Embryonic facial prominence (tissue), 1 donor: ENCODE results near the gene SH3BP5.
"Not testable (repeated sequence)": the region's sequence is repeated elsewhere in the genome, so short reads cannot be mapped to it uniquely, and the experiment has no call there.

Experiments
- DNase-seq: peaks from one replicate; pipeline ENCODE4 v3.0.0-alpha.2; 2016; ENCODE audit errors: extremely low spot score

Gene SH3BP5, protein sequence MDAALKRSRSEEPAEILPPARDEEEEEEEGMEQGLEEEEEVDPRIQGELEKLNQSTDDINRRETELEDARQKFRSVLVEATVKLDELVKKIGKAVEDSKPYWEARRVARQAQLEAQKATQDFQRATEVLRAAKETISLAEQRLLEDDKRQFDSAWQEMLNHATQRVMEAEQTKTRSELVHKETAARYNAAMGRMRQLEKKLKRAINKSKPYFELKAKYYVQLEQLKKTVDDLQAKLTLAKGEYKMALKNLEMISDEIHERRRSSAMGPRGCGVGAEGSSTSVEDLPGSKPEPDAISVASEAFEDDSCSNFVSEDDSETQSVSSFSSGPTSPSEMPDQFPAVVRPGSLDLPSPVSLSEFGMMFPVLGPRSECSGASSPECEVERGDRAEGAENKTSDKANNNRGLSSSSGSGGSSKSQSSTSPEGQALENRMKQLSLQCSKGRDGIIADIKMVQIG

DNA sequence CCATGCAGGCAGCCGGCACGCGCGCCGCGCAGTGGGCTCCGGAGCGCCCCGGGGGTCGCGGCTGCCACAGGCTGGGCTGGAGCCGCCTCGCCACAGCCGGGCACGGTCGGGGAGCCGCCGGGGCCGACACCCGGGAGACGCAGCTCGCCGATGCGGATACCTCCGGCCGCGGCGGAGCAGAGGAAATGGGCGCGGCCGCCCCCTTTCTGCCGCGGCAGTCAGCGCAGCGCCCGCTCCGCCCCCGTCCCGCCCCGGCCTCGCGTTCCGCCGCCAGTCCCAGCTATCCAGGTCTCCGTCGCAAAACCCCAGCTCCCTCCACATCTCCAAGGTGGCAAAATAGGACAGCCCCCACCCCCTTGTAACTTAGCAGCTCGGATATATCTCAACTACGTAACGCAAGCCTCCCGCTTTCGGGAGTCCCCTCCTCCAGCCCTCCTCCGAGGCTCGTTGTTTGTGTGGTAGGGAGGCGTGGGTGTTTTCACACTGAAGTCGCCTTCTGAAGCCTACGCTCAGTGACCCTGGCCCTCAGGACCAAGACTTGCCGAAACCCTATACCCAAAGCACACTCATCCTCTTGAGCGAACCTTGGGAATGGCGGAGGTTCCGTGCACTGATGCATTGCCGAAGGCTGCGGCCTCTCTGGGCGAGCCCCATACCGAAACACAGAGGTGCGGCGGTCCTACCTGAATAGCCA is at the start of gene SH3BP5:
TSS of gene SH3BP5 (minus strand) at position 182 of the 694 bp plus-strand sequence. CDS start at position 4, 178 bp downstream.
- DNase-seq: peak; percentile 51

DNA sequence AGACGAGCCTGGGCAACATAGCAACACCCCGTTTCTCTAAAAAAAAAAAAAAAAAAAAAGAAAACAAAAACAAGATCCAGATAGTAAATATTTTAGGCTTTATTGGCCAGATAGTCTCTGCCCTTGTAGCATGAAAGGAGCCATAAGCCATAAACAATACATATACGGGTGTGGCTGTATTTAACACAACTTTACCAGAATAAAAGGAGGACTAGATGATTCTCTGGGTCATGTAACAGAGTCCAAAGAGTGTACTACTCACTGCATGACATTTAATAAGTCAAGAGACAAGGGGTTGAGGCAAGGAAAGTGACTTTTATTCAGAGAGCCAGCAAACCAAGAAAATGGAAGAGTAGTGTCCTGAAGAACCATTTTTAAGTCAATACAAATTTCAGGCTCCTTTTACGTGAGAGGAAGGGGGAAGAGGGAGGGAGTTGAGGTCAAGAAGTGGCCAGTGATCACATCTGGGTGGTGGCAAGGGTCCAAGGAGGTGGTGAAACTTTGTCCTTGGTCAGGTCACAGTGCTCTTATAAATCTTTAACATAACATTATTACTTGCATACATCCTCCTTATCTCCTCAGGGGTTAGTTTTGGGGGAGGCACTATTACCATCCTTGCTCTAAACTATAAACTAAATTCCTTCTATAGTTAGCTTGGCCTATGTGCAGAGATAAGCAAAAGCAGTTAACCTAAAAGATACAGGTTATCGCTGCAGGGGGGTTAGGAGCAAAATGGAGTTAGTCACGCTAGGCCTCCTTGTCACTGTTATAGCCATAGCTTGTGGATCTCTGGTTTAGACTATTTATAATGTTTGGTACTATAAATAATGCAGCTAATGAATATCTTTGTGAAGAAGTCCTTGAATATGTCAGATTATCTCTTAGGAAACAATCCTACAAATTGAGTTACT is 48.8 kb upstream of the SH3BP5 start:
- DNase-seq: no peak

GRCh38 chr3:15377961-15378791 is 45.8 kb upstream of the SH3BP5 start:
- peak; percentile 85 for DNase-seq

DNA sequence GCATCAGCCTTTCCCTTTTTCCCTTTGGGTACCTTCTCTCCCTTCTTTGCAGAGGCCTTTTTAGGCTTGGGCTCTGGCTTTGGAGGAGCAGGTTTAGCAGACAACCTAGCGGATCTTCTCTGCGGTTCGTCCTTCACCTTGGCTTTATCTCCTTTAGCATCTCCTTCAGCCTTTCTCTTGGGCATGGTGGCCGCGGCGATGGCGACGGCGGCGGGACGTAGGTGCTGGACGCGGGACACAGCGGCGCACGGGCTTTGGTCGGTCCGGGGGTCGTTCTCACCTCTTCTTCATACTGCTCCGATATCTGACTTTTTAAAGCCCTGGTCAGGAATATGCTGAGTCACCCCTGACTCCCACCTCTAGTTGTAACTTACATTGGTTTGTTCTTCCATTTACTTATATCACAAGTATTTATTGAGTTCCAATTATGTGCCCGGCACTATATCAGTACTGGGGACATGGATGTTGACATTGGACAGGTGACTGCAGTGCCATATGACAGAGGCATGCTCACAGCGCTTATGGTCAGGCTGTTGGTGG is 43.1 kb upstream of the SH3BP5 start:
- no peak for DNase-seq

DNA sequence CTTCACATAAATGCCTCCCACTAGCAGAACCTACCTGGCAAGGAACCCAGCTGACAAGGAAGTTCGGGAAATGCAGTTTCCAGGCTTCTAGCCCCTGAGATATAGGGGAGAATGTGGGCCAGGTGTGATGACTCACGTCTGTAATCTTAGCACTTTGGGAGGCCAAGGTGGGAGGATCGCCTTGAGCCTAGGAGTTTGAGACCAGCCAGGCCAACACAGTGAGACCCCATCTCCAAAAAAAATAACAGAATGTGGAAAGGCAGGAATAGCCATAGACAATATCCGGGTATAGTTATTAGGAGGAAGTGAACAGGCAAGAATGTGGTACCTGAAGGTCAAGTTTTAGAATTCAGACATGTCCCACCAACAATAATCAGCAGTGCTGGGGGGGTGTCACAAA is 40.5 kb upstream of the SH3BP5 start:
- no peak for DNase-seq

DNA sequence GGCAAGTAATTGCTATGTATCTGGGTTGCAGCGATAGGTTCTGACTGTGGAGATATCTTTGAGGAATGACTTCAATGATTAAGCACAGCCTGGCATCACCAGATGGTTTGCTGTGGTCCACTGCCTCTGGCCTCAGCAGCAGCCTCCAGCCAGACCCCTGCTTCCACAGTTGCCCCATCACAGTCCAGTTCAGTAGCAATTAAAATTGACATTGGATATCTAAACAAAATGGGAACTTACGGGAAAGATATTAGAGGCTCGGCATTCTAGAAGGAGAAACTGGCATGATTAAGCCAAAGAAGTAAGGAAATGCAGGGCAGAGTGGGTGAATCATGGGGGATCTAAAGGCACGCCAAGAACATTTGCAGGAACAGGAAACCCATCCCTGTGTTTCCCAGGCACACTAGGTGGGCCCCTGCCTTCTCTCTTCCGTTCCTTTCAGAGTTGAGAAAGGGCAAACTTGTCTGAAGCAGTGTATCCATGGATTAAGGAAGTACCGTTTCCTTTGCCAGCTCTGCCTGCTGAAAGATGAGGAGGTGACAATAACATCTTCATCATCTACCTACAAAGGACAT is 36.3 kb upstream of the SH3BP5 start:
- DNase-seq: no peak

GRCh38 chr3:15367059-15367458 is 34.7 kb upstream of the SH3BP5 start:
- DNase-seq: no peak

DNA sequence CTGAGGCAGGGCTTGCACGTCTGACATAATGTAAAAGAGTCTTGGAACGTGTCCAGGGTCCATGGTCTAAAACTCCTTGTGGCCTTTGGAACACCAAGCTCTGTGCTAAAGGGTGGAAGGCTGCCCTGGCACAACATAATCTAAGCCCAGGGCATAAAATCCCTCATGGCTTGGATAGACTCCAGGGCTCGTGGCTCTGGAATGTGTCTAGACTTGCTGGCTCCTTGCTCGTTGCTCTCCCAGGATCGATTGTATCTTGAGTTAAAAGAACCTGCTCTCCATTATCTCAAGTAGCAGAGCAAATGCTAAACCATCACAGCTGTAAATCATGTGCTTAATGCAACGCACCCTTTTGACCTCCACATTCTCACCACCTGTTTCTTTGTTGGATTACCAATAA is 31.7 kb upstream of the SH3BP5 start:
- not testable (repeated sequence) for DNase-seq

GRCh38 chr3:15361494-15362214 is 29.3 kb upstream of the SH3BP5 start:
- no peak for DNase-seq

DNA sequence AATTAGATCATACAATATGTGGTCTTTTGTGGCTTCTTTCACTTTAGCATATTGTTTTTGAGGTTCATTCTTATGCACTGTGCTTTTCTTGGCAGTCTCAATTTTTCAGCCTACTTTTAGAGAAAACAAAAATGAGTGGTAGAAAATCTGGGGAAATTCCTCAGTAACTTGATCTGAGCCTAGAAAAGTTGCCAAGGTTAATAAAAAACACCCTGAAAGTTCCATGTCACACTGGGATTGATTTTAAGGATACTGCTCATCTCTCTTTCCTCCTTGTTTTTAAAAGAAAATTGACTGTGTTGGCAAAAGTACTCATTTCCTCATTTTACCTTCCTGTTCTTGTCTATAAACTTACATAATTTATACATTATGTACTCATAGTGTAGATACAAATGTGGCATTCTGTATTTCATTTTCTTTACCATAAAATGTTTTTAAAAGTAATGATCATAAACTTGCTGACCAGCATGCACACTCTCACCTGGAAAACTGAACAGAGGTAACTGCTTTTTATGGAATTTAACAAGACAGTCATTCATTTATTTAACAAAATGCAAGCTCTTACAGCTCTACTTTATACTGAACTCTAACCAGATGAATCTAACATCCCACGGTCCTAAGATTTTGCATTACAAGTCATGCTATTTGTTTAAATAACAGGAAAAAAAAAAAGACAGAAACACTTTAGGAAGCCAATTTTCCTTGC is 28.6 kb upstream of the SH3BP5 start:
- no peak for DNase-seq

- DNase-seq: no peak
Measured at GRCh38 chr3:15359677-15360397, 27.5 kb upstream of the SH3BP5 start.

DNA sequence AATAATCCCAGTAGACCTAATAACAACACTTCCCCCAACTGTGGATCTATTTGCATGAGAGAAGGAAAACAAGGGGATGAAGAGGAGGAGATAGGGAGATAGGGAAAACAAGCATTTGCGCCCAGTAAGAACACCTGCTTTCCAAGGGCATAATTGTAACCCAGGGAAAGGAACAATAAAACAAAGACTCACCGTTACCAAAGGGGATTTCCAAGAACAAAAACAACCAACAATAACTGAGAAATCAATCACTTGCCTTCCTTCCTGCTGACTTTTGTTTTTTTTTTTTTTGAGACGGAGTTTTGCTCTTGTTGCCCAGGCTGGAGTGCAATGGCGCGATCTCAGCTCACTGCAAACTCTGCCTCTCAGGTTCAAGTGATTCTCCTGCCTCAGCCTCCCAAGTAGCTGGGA is 24.3 kb upstream of the SH3BP5 start:
- DNase-seq: not testable (repeated sequence)

DNA sequence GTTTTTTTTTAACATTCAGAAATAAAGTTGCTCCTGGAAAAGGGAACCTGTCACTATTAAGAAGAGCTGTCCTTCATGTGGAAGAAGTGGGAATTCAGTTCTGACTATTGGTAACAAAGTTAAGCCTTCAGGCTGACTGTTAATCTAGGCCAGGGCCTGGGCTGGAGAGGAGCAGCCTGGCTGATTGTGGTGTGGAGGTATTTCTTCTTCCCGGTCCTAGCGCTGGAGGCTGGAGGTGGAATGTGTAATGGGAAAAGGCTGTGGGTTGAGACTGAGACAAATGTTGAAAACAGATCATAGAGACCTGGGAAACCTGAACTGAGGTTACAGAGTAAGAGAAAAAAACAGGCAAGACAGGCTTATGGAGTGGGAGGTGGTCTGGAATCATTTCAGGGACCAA is 23.8 kb upstream of the SH3BP5 start:
- no peak for DNase-seq

GRCh38 chr3:15355086-15355485 is 22.7 kb upstream of the SH3BP5 start:
- DNase-seq: no peak

DNA sequence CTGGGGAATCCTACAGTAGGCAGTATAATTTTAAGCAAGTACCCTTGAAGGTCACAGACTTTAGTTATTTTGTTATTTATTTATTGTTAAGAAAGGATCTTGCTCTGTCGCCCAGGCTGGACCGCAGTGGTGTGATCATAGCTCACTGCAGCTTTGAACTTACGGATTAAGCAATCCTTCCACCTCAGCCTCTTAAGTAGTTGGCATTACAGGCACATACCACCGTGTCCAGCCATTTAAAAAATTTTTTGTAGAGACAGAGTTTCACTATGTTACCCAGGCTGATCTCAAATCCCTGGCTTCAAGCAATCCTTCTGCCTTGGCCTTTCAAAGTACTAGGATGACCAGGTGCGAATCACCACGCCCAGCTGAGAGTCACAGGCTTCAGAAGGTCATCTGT is 22.1 kb upstream of the SH3BP5 start:
- no peak for DNase-seq

DNA sequence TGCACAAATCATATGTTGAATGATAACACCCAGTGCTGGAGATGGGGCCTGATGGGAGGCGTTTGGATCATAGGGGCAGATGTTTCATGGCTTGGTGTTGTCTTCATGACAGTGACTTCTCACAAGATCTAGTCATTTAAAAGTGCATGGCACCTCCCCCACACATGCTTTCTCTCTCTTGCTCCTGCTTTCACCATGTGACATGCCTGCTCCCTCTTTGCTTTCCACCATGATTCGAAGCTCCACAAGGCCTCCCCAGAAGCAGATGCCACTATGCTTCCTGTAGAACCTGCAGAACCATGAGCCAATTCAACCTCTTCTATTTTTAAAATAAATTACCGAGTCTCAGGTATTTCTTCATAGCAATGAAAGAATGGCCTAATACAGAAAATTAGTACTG is 17.8 kb upstream of the SH3BP5 start:
- DNase-seq: no peak

DNA sequence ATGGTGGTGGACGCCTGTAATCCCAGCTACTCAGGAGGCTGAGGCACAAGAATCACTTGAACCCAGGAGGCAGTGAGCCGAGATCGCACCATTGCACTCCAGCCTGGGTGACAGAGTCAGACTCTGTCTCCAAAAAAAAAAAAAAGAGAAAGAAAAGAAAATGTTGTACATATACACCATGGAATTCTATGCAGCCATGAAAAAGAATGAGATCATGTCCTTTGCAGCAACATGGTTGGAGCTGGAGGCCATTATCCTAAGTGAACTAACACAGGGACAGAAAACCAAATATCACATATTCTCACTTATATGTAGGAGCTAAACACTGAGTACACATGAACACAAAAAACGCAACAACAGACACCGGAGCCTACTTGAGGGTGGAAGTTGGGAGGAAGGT is 17.1 kb upstream of the SH3BP5 start:
- DNase-seq: not testable (repeated sequence)

- no peak for DNase-seq
Measured at GRCh38 chr3:15348246-15348645, 15.9 kb upstream of the SH3BP5 start.

- no peak for DNase-seq
Measured at GRCh38 chr3:15347737-15348110, 15.3 kb upstream of the SH3BP5 start.
